GM18499 (cell line): ENCODE data around the gene TNFRSF12A.
"Not testable (repeated sequence)": the region's sequence is repeated elsewhere in the genome, so short reads cannot be mapped to it uniquely, and the experiment has no call there.

Source experiments
- ATAC-seq: cut with Tn5 transposase; IDR thresholded peaks from one replicate; pipeline ENCODE4 v1.9.1; 2021; ENCODE audit warnings: moderate number of reproducible peaks; ENCODE audit not compliant: insufficient read depth, unreplicated experiment

TNFRSF12A gene

GRCh38 chr16:3044708-3045107 lies 24.5 kb downstream of the TNFRSF12A start:
- ATAC-seq = no peak

GRCh38 chr16:3045758-3046640 lies 25.8 kb downstream of the TNFRSF12A start, which contains the start of gene MMP25:
Gene MMP25, plus strand, starts transcription at chr16:3046561. Its CDS starts 357 bp downstream, at chr16:3046918.
- ATAC-seq = no peak

GRCh38 chr16:3046641-3047386 lies 26.6 kb downstream of the TNFRSF12A start:
- no peak for ATAC-seq

GRCh38 chr16:3047387-3047720 lies 27.2 kb downstream of the TNFRSF12A start:
- no peak for ATAC-seq

GRCh38 chr16:3049921-3050481 lies 29.8 kb downstream of the TNFRSF12A start:
- no peak for ATAC-seq

GRCh38 chr16:3050487-3050886 lies 30.3 kb downstream of the TNFRSF12A start:
- no peak for ATAC-seq

- ATAC-seq = no peak
Observed at GRCh38 chr16:3051009-3051408, 30.8 kb downstream of the TNFRSF12A start.

- no peak for ATAC-seq
Observed at GRCh38 chr16:3051494-3051893, 31.3 kb downstream of the TNFRSF12A start.

GRCh38 chr16:3052571-3053329 lies 32.6 kb downstream of the TNFRSF12A start:
- ATAC-seq = not testable (repeated sequence)

GRCh38 chr16:3053330-3053710 lies 33.2 kb downstream of the TNFRSF12A start:
- not testable (repeated sequence) for ATAC-seq

- ATAC-seq = no peak
Observed at GRCh38 chr16:3054965-3055733, 35.0 kb downstream of the TNFRSF12A start.

GRCh38 chr16:3055734-3056115 lies 35.6 kb downstream of the TNFRSF12A start:
- ATAC-seq = not testable (repeated sequence)

- no peak for ATAC-seq
Observed at GRCh38 chr16:3056336-3057180, 36.4 kb downstream of the TNFRSF12A start.

- ATAC-seq = no peak
Observed at GRCh38 chr16:3057181-3058138, 37.3 kb downstream of the TNFRSF12A start.

GRCh38 chr16:3058139-3059030 lies 38.2 kb downstream of the TNFRSF12A start:
- no peak for ATAC-seq

- ATAC-seq = no peak
Observed at GRCh38 chr16:3059041-3059722, 39.0 kb downstream of the TNFRSF12A start.
